WTC11 (cell line): ENCODE data around the gene PLLP. TPM values are rescaled to one million over a fixed set of nuclear protein-coding genes. Genes with fewer than 3 reads are reported as not detected.

ENCODE experiments used
- ATAC-seq: fragments of 200-7000 bp; cut with Tn5 transposase; 2 replicates; pipeline ENCODE4 v1.10.0; 2021; ENCODE audit warnings: mild to moderate bottlenecking, moderate library complexity
- CTCF ChIA-PET: fragments of 300-600 bp; sonication (Branson Sonifier 250); formaldehyde crosslinking; loops from one replicate; lab custom pipeline; 2021; ENCODE audit warnings: antibody characterized with exemption; lab: Charles Lee
- POLR2A ChIA-PET: fragments of 350-600 bp; sonication (Branson Sonifier 250); formaldehyde crosslinking; loops from one replicate; lab custom pipeline; 2021; ENCODE audit warnings: antibody characterized with exemption; lab: Charles Lee
- DNase-seq: peaks from one replicate; pipeline ENCODE4 v3.0.0; 2021; ENCODE audit warnings: low spot score
- H3K27ac Mint-ChIP-seq: 2 replicates; pipeline ENCODE4 v1.8.0; 2021; ENCODE audit warnings: mixed read lengths
- H3K27me3 Mint-ChIP-seq: 2 replicates; pipeline ENCODE4 v1.8.0; 2021; ENCODE audit warnings: low read depth, mild to moderate bottlenecking, moderate library complexity, mixed read lengths
- H3K36me3 Mint-ChIP-seq: 2 replicates; pipeline ENCODE4 v1.8.0; 2021; ENCODE audit warnings: mixed read lengths
- H3K4me1 Mint-ChIP-seq: 2 replicates; pipeline ENCODE4 v1.8.0; 2022; ENCODE audit warnings: mixed read lengths
- H3K4me3 Mint-ChIP-seq: 2 replicates; pipeline ENCODE4 v1.8.0; 2021; ENCODE audit warnings: mild to moderate bottlenecking, moderate library complexity, mixed read lengths
- H3K9me3 Mint-ChIP-seq: 2 replicates; pipeline ENCODE4 v1.8.0; 2021; ENCODE audit warnings: mixed read lengths
- CREB1 ChIP-seq: sonication (generic); formaldehyde crosslinking; IDR thresholded peaks from 2 replicates; pipeline ENCODE4 v1.8.0; 2023; ENCODE audit warnings: mild to moderate bottlenecking, missing genetic modification reagents
- CREM ChIP-seq: sonication (generic); formaldehyde crosslinking; IDR thresholded peaks from 2 replicates; pipeline ENCODE4 v1.8.1; 2022; ENCODE audit warnings: mild to moderate bottlenecking, missing genetic modification reagents, moderate library complexity
- EMX1 ChIP-seq: fragments of 250-450 bp; sonication (Bioruptor Pico); IDR thresholded peaks from 2 replicates; pipeline ENCODE4 v1.8.0; 2021; ENCODE audit warnings: mild to moderate bottlenecking
- ESRRA ChIP-seq: sonication (generic); formaldehyde crosslinking; IDR thresholded peaks from 2 replicates; pipeline ENCODE4 v1.8.1; 2022; ENCODE audit warnings: mild to moderate bottlenecking, missing genetic modification reagents, borderline replicate concordance
- FOXJ3 ChIP-seq: sonication (generic); formaldehyde crosslinking; IDR thresholded peaks from 2 replicates; pipeline ENCODE4 v1.9.0; 2021; ENCODE audit warnings: missing genetic modification reagents, mild to moderate bottlenecking, borderline replicate concordance
- GRHL2 ChIP-seq: fragments of 250-450 bp; sonication (Bioruptor Pico); IDR thresholded peaks from 2 replicates; pipeline ENCODE4 v1.8.0; 2022; ENCODE audit warnings: mild to moderate bottlenecking, moderate library complexity; ENCODE audit not compliant: insufficient replicate concordance, severe bottlenecking
- HMGA2 ChIP-seq: fragments of 250-450 bp; sonication (Bioruptor Pico); IDR thresholded peaks from 2 replicates; pipeline ENCODE4 v1.4.0; 2021; ENCODE audit warnings: mild to moderate bottlenecking, moderate library complexity
- KAT7 ChIP-seq: sonication (generic); formaldehyde crosslinking; IDR thresholded peaks from 2 replicates; pipeline ENCODE4 v1.8.1; 2023; ENCODE audit warnings: missing genetic modification reagents, mild to moderate bottlenecking, borderline replicate concordance
- MXD4 ChIP-seq: fragments of 250-450 bp; sonication (Bioruptor Pico); IDR thresholded peaks from 2 replicates; pipeline ENCODE4 v1.8.0; 2021; ENCODE audit warnings: mild to moderate bottlenecking, moderate library complexity, borderline replicate concordance
- NFATC4 ChIP-seq: fragments of 250-450 bp; sonication (Bioruptor Pico); IDR thresholded peaks from 2 replicates; pipeline ENCODE4 v1.9.0; 2021; ENCODE audit warnings: mild to moderate bottlenecking
- TCF7 ChIP-seq: sonication (generic); formaldehyde crosslinking; IDR thresholded peaks from 2 replicates; pipeline ENCODE4 v1.8.0; 2022; ENCODE audit warnings: mild to moderate bottlenecking, low read depth, missing genetic modification reagents, moderate library complexity
- ZNF317 ChIP-seq: sonication (generic); formaldehyde crosslinking; IDR thresholded peaks from 2 replicates; pipeline ENCODE4 v1.8.1; 2023; ENCODE audit warnings: low read depth, mild to moderate bottlenecking, moderate library complexity, missing genetic modification reagents, borderline replicate concordance
- ZNF423 ChIP-seq: fragments of 250-450 bp; sonication (Bioruptor Pico); IDR thresholded peaks from 2 replicates; pipeline ENCODE4 v2.1.2; 2022; ENCODE audit warnings: mild to moderate bottlenecking, moderate library complexity
- total RNA-seq: library from RNA; stranded (reverse); gene quantifications from 3 replicates; pipeline ENCODE4 v1.2.3, GENCODE V29; 2021
- TF ChIP-seq, protein P1 (sequence below): sonication (generic); formaldehyde crosslinking; IDR thresholded peaks from 2 replicates; pipeline ENCODE4 v1.8.0; 2022; ENCODE audit warnings: mild to moderate bottlenecking, missing genetic modification reagents
- TF ChIP-seq, protein P2 (sequence below): sonication (generic); formaldehyde crosslinking; conservative IDR thresholded peaks from 2 replicates; pipeline ENCODE4 v1.8.1; 2023; ENCODE audit warnings: mild to moderate bottlenecking, low read depth, missing genetic modification reagents, moderate library complexity
- TF ChIP-seq, protein P3 (sequence below): sonication (generic); formaldehyde crosslinking; IDR thresholded peaks from 2 replicates; pipeline ENCODE4 v1.8.0; 2023; ENCODE audit warnings: mild to moderate bottlenecking, missing genetic modification reagents
- TF ChIP-seq, protein P4 (sequence below): sonication (generic); formaldehyde crosslinking; IDR thresholded peaks from 2 replicates; pipeline ENCODE4 v1.8.0; 2022; ENCODE audit warnings: missing genetic modification reagents
- TF ChIP-seq, protein P5 (sequence below): sonication (generic); formaldehyde crosslinking; IDR thresholded peaks from 2 replicates; pipeline ENCODE4 v1.8.1; 2022; ENCODE audit warnings: missing genetic modification reagents, borderline replicate concordance
- TF ChIP-seq, protein P6 (sequence below): sonication (generic); formaldehyde crosslinking; IDR thresholded peaks from 2 replicates; pipeline ENCODE4 v1.8.0; 2022; ENCODE audit warnings: mild to moderate bottlenecking, missing genetic modification reagents

The PLLP gene
- total RNA-seq, 1 experiment from 2014 or later, result 2.8 TPM

DNA sequence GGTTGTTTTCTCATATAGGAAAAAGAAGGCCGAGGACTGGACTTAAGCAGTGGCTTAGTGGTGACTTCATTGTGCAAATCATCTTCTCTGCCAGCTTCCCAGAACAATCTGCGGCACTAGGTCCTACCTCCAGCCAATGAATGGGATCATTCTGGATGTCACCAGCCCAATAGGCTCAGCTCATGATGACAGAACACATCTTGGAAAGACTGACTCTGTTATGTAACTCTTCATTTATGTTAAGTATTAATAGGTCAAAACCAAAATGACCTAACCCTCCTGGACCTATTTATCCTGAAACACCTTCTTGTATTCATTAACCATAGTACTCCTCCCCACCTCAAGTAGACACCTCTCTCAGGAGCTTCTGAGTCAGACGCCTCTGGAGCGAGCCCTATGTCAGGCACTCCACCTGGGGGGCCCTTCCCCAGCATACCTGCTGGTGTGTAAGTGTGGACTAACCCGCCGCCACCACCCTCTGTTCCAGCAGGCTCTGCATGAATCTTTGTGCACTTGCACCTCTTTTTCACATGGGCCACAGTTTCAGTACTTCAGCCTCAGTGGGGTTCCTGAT, 32.2 kb downstream of the PLLP start:
- Mint-ChIP-seq H3K27me3 (no peaks in the 10 kb centered on the region), H3K4me1 (no peaks in the 10 kb centered on the region), H3K4me3 (no peak overlapping the region), H3K36me3 (peaks cover 11% of the 10 kb centered on the region), H3K27ac (no peak overlapping the region), H3K9me3 (0 out of 2 replicates have a peak, but pooled peaks cover 4% of the 10 kb centered on the region)
- ATAC-seq (no peak), DNase-seq (no peak)
- POLR2A ChIA-PET, result no interaction called here
- CTCF ChIA-PET, result no interaction called here
- TF ChIP-seq NFATC4 (CRISPR knock-in tag) (no peak), ZNF317 (CRISPR knock-in tag) (no peak), GRHL2 (CRISPR knock-in tag) (no peak), KAT7 (CRISPR knock-in tag) (no peak), ESRRA (CRISPR knock-in tag) (no peak), HMGA2 (CRISPR knock-in tag) (no peak), EMX1 (CRISPR knock-in tag) (no peak), TCF7 (CRISPR knock-in tag) (no peak)
- TF ChIP-seq, protein P1, sequence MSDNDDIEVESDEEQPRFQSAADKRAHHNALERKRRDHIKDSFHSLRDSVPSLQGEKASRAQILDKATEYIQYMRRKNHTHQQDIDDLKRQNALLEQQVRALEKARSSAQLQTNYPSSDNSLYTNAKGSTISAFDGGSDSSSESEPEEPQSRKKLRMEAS (CRISPR knock-in tag), result no peak
- TF ChIP-seq, protein P2, sequence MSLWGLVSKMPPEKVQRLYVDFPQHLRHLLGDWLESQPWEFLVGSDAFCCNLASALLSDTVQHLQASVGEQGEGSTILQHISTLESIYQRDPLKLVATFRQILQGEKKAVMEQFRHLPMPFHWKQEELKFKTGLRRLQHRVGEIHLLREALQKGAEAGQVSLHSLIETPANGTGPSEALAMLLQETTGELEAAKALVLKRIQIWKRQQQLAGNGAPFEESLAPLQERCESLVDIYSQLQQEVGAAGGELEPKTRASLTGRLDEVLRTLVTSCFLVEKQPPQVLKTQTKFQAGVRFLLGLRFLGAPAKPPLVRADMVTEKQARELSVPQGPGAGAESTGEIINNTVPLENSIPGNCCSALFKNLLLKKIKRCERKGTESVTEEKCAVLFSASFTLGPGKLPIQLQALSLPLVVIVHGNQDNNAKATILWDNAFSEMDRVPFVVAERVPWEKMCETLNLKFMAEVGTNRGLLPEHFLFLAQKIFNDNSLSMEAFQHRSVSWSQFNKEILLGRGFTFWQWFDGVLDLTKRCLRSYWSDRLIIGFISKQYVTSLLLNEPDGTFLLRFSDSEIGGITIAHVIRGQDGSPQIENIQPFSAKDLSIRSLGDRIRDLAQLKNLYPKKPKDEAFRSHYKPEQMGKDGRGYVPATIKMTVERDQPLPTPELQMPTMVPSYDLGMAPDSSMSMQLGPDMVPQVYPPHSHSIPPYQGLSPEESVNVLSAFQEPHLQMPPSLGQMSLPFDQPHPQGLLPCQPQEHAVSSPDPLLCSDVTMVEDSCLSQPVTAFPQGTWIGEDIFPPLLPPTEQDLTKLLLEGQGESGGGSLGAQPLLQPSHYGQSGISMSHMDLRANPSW (CRISPR knock-in tag), result no peak

DNA sequence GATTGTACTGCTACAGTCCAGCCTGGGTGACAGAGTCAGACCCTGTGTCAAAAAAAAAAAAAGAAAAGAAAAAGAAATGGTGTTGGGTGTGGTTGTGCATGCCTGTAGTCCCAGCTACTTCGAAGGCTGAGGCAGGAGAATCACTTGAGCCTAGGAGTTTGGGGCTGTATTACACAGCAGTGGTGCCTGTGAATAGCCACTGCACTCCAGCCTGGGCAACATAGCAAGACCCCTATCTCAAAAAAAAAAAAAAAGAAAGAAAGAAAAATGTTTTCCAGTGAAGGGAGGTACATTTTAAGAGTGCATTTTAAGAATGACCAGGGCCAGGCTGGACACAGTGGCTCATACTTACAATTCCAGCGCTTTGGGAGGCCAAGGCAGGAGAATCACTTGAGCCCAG, 33.1 kb downstream of the PLLP start:
- H3K27ac Mint-ChIP-seq, result no peak overlapping the region
- ChIA-PET POLR2A (interaction anchor here (0.7 kb wide), 1 partner anchor 434 kb away, joined by 4 read pairs; no protein-coding TSS in a partner anchor), CTCF (interaction anchor here (0.5 kb wide), 1 partner anchor 276 kb away, joined by 3 read pairs; no protein-coding TSS in a partner anchor)
- no peaks in the 10 kb centered on the region for H3K27me3 Mint-ChIP-seq
- peaks cover 11% of the 10 kb centered on the region for H3K36me3 Mint-ChIP-seq
- DNase-seq (no peak), ATAC-seq (no peak)
- H3K4me1 Mint-ChIP-seq, result no peaks in the 10 kb centered on the region
- no peak overlapping the region for H3K4me3 Mint-ChIP-seq
- 0 out of 2 replicates have a peak, but pooled peaks cover 4% of the 10 kb centered on the region for H3K9me3 Mint-ChIP-seq
- no peak for TF ChIP-seq CREB1 (CRISPR knock-in tag)
- TF ChIP-seq, protein P2 (CRISPR knock-in tag), result no peak
- no peak for TF ChIP-seq CREM
- TF ChIP-seq ZNF423 (CRISPR knock-in tag), result no peak
- TF ChIP-seq, protein P3, sequence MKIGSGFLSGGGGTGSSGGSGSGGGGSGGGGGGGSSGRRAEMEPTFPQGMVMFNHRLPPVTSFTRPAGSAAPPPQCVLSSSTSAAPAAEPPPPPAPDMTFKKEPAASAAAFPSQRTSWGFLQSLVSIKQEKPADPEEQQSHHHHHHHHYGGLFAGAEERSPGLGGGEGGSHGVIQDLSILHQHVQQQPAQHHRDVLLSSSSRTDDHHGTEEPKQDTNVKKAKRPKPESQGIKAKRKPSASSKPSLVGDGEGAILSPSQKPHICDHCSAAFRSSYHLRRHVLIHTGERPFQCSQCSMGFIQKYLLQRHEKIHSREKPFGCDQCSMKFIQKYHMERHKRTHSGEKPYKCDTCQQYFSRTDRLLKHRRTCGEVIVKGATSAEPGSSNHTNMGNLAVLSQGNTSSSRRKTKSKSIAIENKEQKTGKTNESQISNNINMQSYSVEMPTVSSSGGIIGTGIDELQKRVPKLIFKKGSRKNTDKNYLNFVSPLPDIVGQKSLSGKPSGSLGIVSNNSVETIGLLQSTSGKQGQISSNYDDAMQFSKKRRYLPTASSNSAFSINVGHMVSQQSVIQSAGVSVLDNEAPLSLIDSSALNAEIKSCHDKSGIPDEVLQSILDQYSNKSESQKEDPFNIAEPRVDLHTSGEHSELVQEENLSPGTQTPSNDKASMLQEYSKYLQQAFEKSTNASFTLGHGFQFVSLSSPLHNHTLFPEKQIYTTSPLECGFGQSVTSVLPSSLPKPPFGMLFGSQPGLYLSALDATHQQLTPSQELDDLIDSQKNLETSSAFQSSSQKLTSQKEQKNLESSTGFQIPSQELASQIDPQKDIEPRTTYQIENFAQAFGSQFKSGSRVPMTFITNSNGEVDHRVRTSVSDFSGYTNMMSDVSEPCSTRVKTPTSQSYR (CRISPR knock-in tag), result no peak
- TF ChIP-seq, protein P4, sequence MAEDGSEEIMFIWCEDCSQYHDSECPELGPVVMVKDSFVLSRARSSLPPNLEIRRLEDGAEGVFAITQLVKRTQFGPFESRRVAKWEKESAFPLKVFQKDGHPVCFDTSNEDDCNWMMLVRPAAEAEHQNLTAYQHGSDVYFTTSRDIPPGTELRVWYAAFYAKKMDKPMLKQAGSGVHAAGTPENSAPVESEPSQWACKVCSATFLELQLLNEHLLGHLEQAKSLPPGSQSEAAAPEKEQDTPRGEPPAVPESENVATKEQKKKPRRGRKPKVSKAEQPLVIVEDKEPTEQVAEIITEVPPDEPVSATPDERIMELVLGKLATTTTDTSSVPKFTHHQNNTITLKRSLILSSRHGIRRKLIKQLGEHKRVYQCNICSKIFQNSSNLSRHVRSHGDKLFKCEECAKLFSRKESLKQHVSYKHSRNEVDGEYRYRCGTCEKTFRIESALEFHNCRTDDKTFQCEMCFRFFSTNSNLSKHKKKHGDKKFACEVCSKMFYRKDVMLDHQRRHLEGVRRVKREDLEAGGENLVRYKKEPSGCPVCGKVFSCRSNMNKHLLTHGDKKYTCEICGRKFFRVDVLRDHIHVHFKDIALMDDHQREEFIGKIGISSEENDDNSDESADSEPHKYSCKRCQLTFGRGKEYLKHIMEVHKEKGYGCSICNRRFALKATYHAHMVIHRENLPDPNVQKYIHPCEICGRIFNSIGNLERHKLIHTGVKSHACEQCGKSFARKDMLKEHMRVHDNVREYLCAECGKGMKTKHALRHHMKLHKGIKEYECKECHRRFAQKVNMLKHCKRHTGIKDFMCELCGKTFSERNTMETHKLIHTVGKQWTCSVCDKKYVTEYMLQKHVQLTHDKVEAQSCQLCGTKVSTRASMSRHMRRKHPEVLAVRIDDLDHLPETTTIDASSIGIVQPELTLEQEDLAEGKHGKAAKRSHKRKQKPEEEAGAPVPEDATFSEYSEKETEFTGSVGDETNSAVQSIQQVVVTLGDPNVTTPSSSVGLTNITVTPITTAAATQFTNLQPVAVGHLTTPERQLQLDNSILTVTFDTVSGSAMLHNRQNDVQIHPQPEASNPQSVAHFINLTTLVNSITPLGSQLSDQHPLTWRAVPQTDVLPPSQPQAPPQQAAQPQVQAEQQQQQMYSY (CRISPR knock-in tag), result no peak
- no peak for TF ChIP-seq HMGA2 (CRISPR knock-in tag)
- TF ChIP-seq FOXJ3, result no peak
- TF ChIP-seq, protein P5, sequence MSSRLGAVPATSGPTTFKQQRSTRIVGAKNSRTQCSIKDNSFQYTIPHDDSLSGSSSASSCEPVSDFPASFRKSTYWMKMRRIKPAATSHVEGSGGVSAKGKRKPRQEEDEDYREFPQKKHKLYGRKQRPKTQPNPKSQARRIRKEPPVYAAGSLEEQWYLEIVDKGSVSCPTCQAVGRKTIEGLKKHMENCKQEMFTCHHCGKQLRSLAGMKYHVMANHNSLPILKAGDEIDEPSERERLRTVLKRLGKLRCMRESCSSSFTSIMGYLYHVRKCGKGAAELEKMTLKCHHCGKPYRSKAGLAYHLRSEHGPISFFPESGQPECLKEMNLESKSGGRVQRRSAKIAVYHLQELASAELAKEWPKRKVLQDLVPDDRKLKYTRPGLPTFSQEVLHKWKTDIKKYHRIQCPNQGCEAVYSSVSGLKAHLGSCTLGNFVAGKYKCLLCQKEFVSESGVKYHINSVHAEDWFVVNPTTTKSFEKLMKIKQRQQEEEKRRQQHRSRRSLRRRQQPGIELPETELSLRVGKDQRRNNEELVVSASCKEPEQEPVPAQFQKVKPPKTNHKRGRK (CRISPR knock-in tag), result no peak
- TF ChIP-seq MXD4 (CRISPR knock-in tag), result no peak
- TF ChIP-seq, protein P6, sequence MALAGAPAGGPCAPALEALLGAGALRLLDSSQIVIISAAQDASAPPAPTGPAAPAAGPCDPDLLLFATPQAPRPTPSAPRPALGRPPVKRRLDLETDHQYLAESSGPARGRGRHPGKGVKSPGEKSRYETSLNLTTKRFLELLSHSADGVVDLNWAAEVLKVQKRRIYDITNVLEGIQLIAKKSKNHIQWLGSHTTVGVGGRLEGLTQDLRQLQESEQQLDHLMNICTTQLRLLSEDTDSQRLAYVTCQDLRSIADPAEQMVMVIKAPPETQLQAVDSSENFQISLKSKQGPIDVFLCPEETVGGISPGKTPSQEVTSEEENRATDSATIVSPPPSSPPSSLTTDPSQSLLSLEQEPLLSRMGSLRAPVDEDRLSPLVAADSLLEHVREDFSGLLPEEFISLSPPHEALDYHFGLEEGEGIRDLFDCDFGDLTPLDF (CRISPR knock-in tag), result no peak
